HepG2 (cell line): Measurements from ENCODE around the gene PRSS22. TPM values are rescaled to one million over a fixed set of nuclear protein-coding genes. Genes with fewer than 3 reads are reported as not detected.
A peak's percentile ranks its signal among the peaks of the same experiment; 100 is the strongest.

Experiments
- CHCHD3 ChIP-seq: sonication (generic); formaldehyde crosslinking; IDR thresholded peaks from 2 replicates; pipeline ENCODE4 v1.8.0; 2022; ENCODE audit warnings: mild to moderate bottlenecking, missing genetic modification reagents, moderate library complexity
- ETV6 ChIP-seq: sonication (generic); formaldehyde crosslinking; conservative IDR thresholded peaks from 2 replicates; pipeline ENCODE4 v1.4.0; 2020; ENCODE audit warnings: missing genetic modification reagents
- FOXO4 ChIP-seq: sonication (generic); formaldehyde crosslinking; conservative IDR thresholded peaks from 2 replicates; pipeline ENCODE4 v1.8.1; 2023; ENCODE audit warnings: missing genetic modification reagents
- HNF4G ChIP-seq, 2 experiments: sonication (generic) in 1 of 2; formaldehyde crosslinking in 1 of 2; IDR thresholded peaks; 2 replicates each; pipeline versions ENCODE4 v1.4.0 to v1.6.1; 2011 to 2020; ENCODE audit warnings: borderline replicate concordance in 2 of 2, low read depth in 2 of 2, mild to moderate bottlenecking in 2 of 2, low read length in 1 of 2, missing genetic modification reagents in 1 of 2, moderate library complexity in 1 of 2
- JUND ChIP-seq: sonication (generic); formaldehyde crosslinking; IDR thresholded peaks from 2 replicates; pipeline ENCODE4 v1.8.0; 2022; ENCODE audit warnings: mild to moderate bottlenecking, missing genetic modification reagents
- KIAA2018 ChIP-seq: sonication (generic); formaldehyde crosslinking; IDR thresholded peaks from 2 replicates; pipeline ENCODE4 v1.5.0; 2020; ENCODE audit warnings: mild to moderate bottlenecking, missing genetic modification reagents, borderline replicate concordance
- SMAD1 ChIP-seq: sonication (generic); formaldehyde crosslinking; IDR thresholded peaks from 2 replicates; pipeline ENCODE4 v1.4.0; 2020; ENCODE audit warnings: missing genetic modification reagents, low read depth, mild to moderate bottlenecking, borderline replicate concordance
- SMAD9 ChIP-seq: sonication (generic); formaldehyde crosslinking; IDR thresholded peaks from 2 replicates; pipeline ENCODE4 v1.5.1; 2020; ENCODE audit warnings: mild to moderate bottlenecking, missing genetic modification reagents
- SNAPC2 ChIP-seq: sonication (generic); formaldehyde crosslinking; IDR thresholded peaks from 2 replicates; pipeline ENCODE4 v1.8.1; 2022; ENCODE audit warnings: mild to moderate bottlenecking, missing genetic modification reagents
- ZNF207 ChIP-seq: fragments of 450-650 bp; IDR thresholded peaks from 2 replicates; pipeline ENCODE4 v1.6.1; 2016; ENCODE audit warnings: antibody characterized with exemption, borderline replicate concordance
- ZNF280D ChIP-seq: sonication (generic); formaldehyde crosslinking; IDR thresholded peaks from 2 replicates; pipeline ENCODE4 v1.5.1; 2020; ENCODE audit warnings: mild to moderate bottlenecking, missing genetic modification reagents
- ZNF414 ChIP-seq: sonication (generic); formaldehyde crosslinking; IDR thresholded peaks from 2 replicates; pipeline ENCODE4 v1.5.0; 2020; ENCODE audit warnings: missing genetic modification reagents
- ZNF572 ChIP-seq: sonication (generic); formaldehyde crosslinking; IDR thresholded peaks from 2 replicates; pipeline ENCODE4 v1.5.1; 2020; ENCODE audit warnings: mild to moderate bottlenecking, missing genetic modification reagents
- ZNF598 ChIP-seq: sonication (generic); formaldehyde crosslinking; IDR thresholded peaks from 2 replicates; pipeline ENCODE4 v1.5.1; 2020; ENCODE audit warnings: mild to moderate bottlenecking, missing genetic modification reagents, borderline replicate concordance
- polyA plus RNA-seq, 8 experiments: library from polyadenylated mRNA; depleted of rRNA in 3 of 8; stranded (reverse) in 7 of 8; unstranded in 1 of 8; fragments of >200 nt; fragmentation: Illumina TruSeq in 4 of 8; extraction: Trizol in 4 of 8; gene quantifications; 2 replicates each; pipeline versions ENCODE4 v1.2.1 to v1.2.3, GENCODE V29; 2011 to 2016; ENCODE audit warnings: low read depth in 4 of 8, missing spikeins in 1 of 8, mixed read lengths in 1 of 8; ENCODE audit not compliant: insufficient read depth in 1 of 8
- total RNA-seq, 5 experiments: library from RNA; depleted of rRNA; stranded (reverse); fragments of >200 nt; fragmentation: Illumina TruSeq; extraction: Trizol; gene quantifications; 2 replicates each; pipeline ENCODE4 v1.2.3, GENCODE V29; 2016; ENCODE audit warnings: low read depth in 1 of 5

The PRSS22 gene
- total and polyA plus RNA-seq, 2 of the 13 experiments (the other 11 are each of a cell fraction or from before 2014, with no cell fraction given) = 0.24 to 0.32 TPM

- TF ChIP-seq KIAA2018 (CRISPR knock-in tag) (no peak), JUND (CRISPR knock-in tag) (no peak), ZNF414 (no peak), ZNF207 (no peak), SNAPC2 (CRISPR knock-in tag) (no peak), ZNF280D (CRISPR knock-in tag) (no peak), CHCHD3 (no peak), HNF4G (IDR thresholded peaks at IDR 0.05; ENCODE audit: borderline replicate concordance, low read depth, low read length) (peak; percentile 90), HNF4G (CRISPR knock-in tag; IDR thresholded peaks at IDR 0.05; ENCODE audit: borderline replicate concordance, low read depth) (peak; percentile 73; the same call in 1 of the 2 replicates), SMAD1 (0 out of 2 replicates have a peak, but pooled peaks have one; percentile 8), FOXO4 (CRISPR knock-in tag) (no peak), SMAD9 (CRISPR knock-in tag) (no peak), ZNF598 (CRISPR knock-in tag) (peak; percentile 8; the same call in 1 of the 2 replicates), ZNF572 (CRISPR knock-in tag) (no peak), ETV6 (CRISPR knock-in tag) (no peak)
Observed at GRCh38 chr16:2898831-2899563, 41.0 kb upstream of the PRSS22 start (continued).
